ENCODE measurements around the gene PIAS4. TPM values are rescaled to one million over a fixed set of nuclear protein-coding genes. Genes with fewer than 3 reads are reported as not detected.

Gene PIAS4
- total and polyA plus RNA-seq, 9 of the 15 experiments (the other 6 are each of a cell fraction or from before 2014, with no cell fraction given), result 0.27 to 34.9 (median 14.4) TPM

DNA sequence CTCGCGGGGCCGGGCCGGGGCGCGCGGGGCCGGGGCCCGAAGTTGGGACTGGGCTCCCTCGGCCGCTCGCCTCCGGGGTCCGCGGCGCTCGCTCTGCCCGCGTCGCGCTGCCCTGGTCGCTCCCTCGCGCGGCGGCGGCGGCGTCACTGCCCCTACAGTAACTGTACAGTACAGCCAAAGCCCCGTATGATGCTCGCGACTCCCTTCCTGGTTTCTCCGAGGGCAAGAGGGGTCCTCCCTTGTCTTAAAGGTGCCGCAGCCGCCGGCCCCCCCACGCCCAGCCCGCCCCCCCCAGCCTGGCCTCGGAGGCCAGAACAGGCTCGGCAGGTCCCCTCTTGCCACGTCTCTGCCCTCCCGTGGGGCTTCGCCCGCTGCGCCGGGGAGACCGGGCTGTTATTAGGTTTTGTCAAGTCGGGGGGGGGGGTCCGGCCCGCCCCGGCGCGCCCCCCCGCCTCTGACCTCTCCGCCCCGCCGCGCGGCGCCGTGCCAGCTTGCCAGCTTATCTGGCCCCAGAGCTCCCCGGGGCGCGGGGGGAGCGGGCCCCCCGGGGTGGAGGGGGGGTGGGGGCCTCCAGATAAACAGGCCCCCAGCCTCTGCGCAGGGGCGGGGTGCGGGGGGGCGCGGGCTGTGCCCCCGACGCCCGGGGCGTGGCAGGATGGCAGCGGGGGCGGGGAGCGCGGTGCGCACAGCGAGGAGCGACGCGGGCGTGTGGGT, 59.3 kb downstream of the PIAS4 start, which contains the start of gene ZBTB7A:
TSS of gene ZBTB7A (minus strand) at position 218 of the 714 bp plus-strand sequence. CDS start 11,667 bp downstream, outside the sequence.
- Histone ChIP-seq H3K79me2 (ENCODE audit: control insufficient read depth, insufficient read depth, low read length) (peaks cover 37% of the 10 kb centered on the region), H3K9me1 (ENCODE audit: control insufficient read depth, insufficient read depth, low read length) (peaks cover 8% of the 10 kb centered on the region), H3K27me3 (ENCODE audit: control insufficient read depth in 2 of 2, insufficient read depth in 2 of 2, low read length in 2 of 2) (no peaks in the 10 kb centered on the region), H3K9me3 (replicated peaks; ENCODE audit: control insufficient read depth, insufficient read depth, low read depth, low read length) (no peaks in the 10 kb centered on the region), H3K4me1 (replicated peaks in 1 of 2; ENCODE audit: control insufficient read depth in 2 of 2, insufficient read depth in 2 of 2, low read length in 2 of 2) (peaks cover 20 to 61% of the 10 kb centered on the region in 2 experiments), H3K36me3 (ENCODE audit: control insufficient read depth, insufficient read depth, low read length) (peaks cover 29% of the 10 kb centered on the region; the same call in 1 of the 3 replicates), H2AFZ (ENCODE audit: low read depth, low read length) (peak within 1 kb of the TSS; percentile 56), H3K9ac (ENCODE audit: insufficient read depth in 1 of 2, low read depth in 2 of 2, low read length in 2 of 2) (peak within 1 kb of the TSS; percentile 83 to 98), H3K4me2 (ENCODE audit: insufficient read depth, low read length) (peak within 1 kb of the TSS; percentile 63), H4K20me1 (replicated peaks; ENCODE audit: control insufficient read depth, insufficient read depth, low read length) (peaks cover 29% of the 10 kb centered on the region), H3K27ac (ENCODE audit: extremely low read depth, low read depth, low read length) (peak within 1 kb of the TSS; percentile 97), H3K4me3 (peak within 1 kb of the TSS; percentile 100)
- DNase-seq (ENCODE audit: extremely low read depth in 1 of 4, low spot score in 3 of 4) (peak in 3 of 4 experiments; percentile 87 to 90 (median 88)), ATAC-seq (peak; percentile 63), FAIRE-seq (peak; percentile 15)
- ChIA-PET POLR2A (interaction anchor here (1.5 kb wide), 1 partner anchor 10 kb away, joined by 4 read pairs; no protein-coding TSS in a partner anchor), CTCF (ENCODE audit: low intra/inter-chr PET ratio) (interaction anchor here (0.5 to 0.6 kb wide), 2 partner anchors 18 to 45 kb away, joined by 4 to 8 read pairs; no protein-coding TSS in a partner anchor)
- intact Hi-C loops (cut with micrococcal nuclease), result loop anchor here (5.0 to 10.0 kb wide), 3 partner anchors 55 to 118 kb away; partner anchors contain the start of genes ANKRD24, MAP2K2, PIAS4 and SIRT6
- 0% methylated on average over 9 of the region's 85 CpGs for WGBS (ENCODE audit: insufficient coverage, low coverage, missing lambda C conversion rate)
- in situ Hi-C loops (cut with MboI), result no loop called here
- no TSS peak for BruUV-seq (replicated peaks)
- no peak for TF ChIP-seq HDAC1 (IDR thresholded peaks at IDR 0.05)
- TF ChIP-seq BCL6 (CRISPR knock-in tag; IDR thresholded peaks at IDR 0.05), result no peak
- no peak; the same call in 1 of the 2 replicates for TF ChIP-seq MBD2 (IDR thresholded peaks at IDR 0.05; ENCODE audit: borderline replicate concordance, low read depth)
- peak; percentile 74 for TF ChIP-seq TBP (optimal IDR thresholded peaks at IDR 0.05; ENCODE audit: low read depth, low read length)
- TF ChIP-seq TEAD1 (CRISPR knock-in tag; IDR thresholded peaks at IDR 0.05), result no peak
- TF ChIP-seq CSDE1 (IDR thresholded peaks at IDR 0.05), result no peak
- TF ChIP-seq KLF6 (CRISPR knock-in tag; IDR thresholded peaks at IDR 0.05; ENCODE audit: borderline replicate concordance), result no peak
- TF ChIP-seq GTF2E2 (tag; IDR thresholded peaks at IDR 0.05), result peak; percentile 45; the same call in 1 of the 2 replicates
- 0 out of 2 replicates have a peak, but pooled peaks have one; percentile 8 for TF ChIP-seq RB1 (IDR thresholded peaks at IDR 0.05; ENCODE audit: low read depth)
- TF ChIP-seq, protein P1, sequence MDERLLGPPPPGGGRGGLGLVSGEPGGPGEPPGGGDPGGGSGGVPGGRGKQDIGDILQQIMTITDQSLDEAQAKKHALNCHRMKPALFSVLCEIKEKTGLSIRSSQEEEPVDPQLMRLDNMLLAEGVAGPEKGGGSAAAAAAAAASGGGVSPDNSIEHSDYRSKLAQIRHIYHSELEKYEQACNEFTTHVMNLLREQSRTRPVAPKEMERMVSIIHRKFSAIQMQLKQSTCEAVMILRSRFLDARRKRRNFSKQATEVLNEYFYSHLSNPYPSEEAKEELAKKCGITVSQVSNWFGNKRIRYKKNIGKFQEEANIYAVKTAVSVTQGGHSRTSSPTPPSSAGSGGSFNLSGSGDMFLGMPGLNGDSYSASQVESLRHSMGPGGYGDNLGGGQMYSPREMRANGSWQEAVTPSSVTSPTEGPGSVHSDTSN (CRISPR knock-in tag; IDR thresholded peaks at IDR 0.05; ENCODE audit: low read depth), result no peak
- TF ChIP-seq, protein P1 (tag; conservative IDR thresholded peaks at IDR 0.05; ENCODE audit: low read depth), result no peak
- 0 out of 2 replicates have a peak, but pooled peaks have one; percentile 14 for TF ChIP-seq GABPB1 (CRISPR knock-in tag; IDR thresholded peaks at IDR 0.05)
- TF ChIP-seq CXXC5 (CRISPR knock-in tag; IDR thresholded peaks at IDR 0.05), result peak; percentile 57
- TF ChIP-seq PHF8 (IDR thresholded peaks at IDR 0.05; ENCODE audit: borderline replicate concordance, low read length), result peak; percentile 44; the same call in 1 of the 2 replicates
- TF ChIP-seq CREB1 (IDR thresholded peaks at IDR 0.05), result peak; percentile 85
- TF ChIP-seq CREB1 (CRISPR knock-in tag; IDR thresholded peaks at IDR 0.05), result peak; percentile 56; the same call in 1 of the 2 replicates
